ENCODE results near the gene SPAG17. TPM values are rescaled to one million over a fixed set of nuclear protein-coding genes. Genes with fewer than 3 reads are reported as not detected.

SPAG17 gene
- polyA plus RNA-seq (2013, experiment 1 of 2): 0.88 TPM
- 1.3 TPM for polyA plus RNA-seq (2013, experiment 2 of 2)

DNA sequence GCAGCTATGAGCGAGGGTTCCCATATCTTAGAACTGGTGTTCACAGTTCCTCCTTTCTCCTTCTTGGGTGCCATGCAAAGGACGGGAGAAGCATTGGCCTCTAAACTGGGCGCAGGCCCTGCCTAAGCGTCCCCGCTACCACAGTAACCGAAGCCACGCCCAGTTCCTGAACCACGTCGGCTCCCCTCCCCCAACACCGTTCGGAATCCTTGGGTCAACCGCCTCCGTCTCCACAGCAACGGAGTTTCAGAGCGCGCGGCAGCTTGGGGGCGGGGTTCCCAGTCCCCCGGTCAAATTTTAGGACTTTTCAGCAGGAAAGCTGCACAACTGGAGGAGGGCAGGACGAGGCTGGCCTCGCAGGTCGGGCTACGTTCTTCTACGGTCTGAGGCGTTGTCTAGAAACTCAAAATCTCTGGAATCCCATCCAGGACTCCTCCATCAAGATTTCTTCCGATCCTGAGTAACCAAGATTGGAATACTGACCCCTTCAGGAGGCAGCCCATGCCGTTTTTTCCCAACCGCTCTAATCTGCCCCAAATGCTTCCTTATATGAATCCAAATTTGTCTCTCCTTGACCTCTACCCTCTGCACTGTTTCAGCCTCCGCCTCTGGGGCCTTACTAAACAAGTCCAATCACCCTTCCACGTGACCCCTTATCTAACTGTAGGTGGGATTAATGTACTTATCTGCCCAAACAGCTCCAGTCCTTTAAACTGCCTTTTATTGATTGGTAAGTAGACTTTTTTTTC, at the start of gene SPAG17:
Gene SPAG17 (minus strand): TSS at position 145 of the 749 bp plus-strand sequence. CDS start 71 bp downstream, at position 74.
- Histone ChIP-seq H3K27ac (ENCODE audit: low read depth, low read length, severe bottlenecking) (peak within 1 kb of the TSS; percentile 81), H3K4me1 (ENCODE audit: control insufficient read depth, insufficient read depth, low read length, poor library complexity, severe bottlenecking) (peaks cover 7% of the 10 kb centered on the region), H3K9me3 (ENCODE audit: control insufficient read depth, low read length) (no peaks in the 10 kb centered on the region), H3K36me3 (ENCODE audit: control insufficient read depth, insufficient read depth, low read length) (no peaks in the 10 kb centered on the region), H3K4me3 (ENCODE audit: extremely low read depth, insufficient read depth, low read length, poor library complexity, severe bottlenecking) (peak within 1 kb of the TSS; percentile 31)
- 11 to 12% methylated on average over 19 to 22 of the region's 30 CpGs for WGBS, 2 experiments (ENCODE audit: insufficient coverage in 2 of 2)

DNA sequence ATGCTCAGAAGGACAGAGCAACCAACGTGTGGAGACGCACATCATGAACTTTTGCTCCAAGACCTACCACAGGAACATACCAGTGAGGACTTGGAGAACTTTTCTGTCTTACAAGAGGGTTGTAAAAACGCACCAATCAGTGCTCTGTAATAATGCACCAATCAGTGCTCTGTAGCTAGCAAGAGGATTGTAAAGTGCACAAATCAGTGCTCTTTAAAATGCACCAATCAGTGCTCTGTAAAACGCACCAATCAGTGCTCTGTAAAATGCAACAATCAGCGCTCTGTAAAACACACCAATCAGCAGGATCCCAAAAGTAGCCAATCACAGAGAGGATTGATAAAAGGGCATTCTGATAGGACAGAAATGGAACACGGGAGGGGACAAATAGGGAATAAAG, 40.4 kb upstream of the SPAG17 start:
- Histone ChIP-seq H3K4me1 (ENCODE audit: control insufficient read depth, insufficient read depth, low read length, poor library complexity, severe bottlenecking) (no peaks in the 10 kb centered on the region), H3K27ac (ENCODE audit: low read depth, low read length, severe bottlenecking) (no peak overlapping the region), H3K4me3 (ENCODE audit: extremely low read depth, insufficient read depth, low read length, poor library complexity, severe bottlenecking) (no peak overlapping the region), H3K9me3 (ENCODE audit: control insufficient read depth, low read length) (no peaks in the 10 kb centered on the region), H3K36me3 (ENCODE audit: control insufficient read depth, insufficient read depth, low read length) (no peaks in the 10 kb centered on the region)
- 84 to 100% methylated on average over 5 to 6 of the region's 6 CpGs for WGBS, 2 experiments (ENCODE audit: insufficient coverage in 2 of 2)

DNA sequence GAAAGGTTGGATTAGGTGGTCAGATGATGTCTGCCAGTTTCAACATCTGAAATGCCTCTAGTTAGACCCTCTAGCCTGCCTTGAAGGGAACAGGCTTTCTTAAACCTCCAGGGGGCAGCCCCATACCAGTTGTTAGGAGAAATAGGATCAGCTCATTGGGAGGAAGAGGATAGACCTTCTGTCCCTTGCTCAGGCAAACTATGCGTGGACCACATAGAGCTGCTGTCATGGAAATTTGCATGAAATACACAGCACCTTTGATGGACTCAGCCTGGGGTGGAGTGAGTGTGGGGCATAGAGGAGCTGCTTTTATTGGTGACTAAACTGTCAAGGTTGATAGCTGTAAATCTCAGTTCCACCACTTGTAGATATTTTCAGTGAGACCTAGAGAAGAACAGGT, 38.4 kb upstream of the SPAG17 start:
- H3K4me3 ChIP-seq (ENCODE audit: extremely low read depth, insufficient read depth, low read length, poor library complexity, severe bottlenecking): no peak overlapping the region
- no peak overlapping the region for H3K27ac ChIP-seq (ENCODE audit: low read depth, low read length, severe bottlenecking)
- 33 to 100% methylated on average over 1 of the region's 1 CpG for WGBS, 2 experiments (ENCODE audit: insufficient coverage in 2 of 2)
- no peaks in the 10 kb centered on the region for H3K4me1 ChIP-seq (ENCODE audit: control insufficient read depth, insufficient read depth, low read length, poor library complexity, severe bottlenecking)
- no peaks in the 10 kb centered on the region for H3K36me3 ChIP-seq (ENCODE audit: control insufficient read depth, insufficient read depth, low read length)
- H3K9me3 ChIP-seq (ENCODE audit: control insufficient read depth, low read length): no peaks in the 10 kb centered on the region

DNA sequence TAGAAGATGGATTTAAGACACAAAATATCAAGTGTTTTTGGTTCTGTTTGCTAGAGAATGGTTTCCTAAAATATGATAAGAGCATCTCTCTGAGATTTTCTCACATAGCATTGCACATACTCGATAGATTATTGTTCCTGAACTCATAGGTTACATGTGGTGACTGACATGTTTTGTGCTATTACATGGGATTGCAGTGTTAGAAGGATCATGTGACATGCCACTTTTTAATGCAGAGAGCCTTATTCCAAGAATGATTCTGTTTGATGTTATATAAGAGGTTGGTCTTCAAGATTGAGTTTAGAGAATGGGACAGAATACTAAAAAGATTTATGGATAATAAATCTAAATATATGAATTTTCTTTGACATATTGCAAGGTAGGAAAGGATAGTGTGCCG, 34.4 kb upstream of the SPAG17 start:
- Histone ChIP-seq H3K4me3 (ENCODE audit: extremely low read depth, insufficient read depth, low read length, poor library complexity, severe bottlenecking) (no peak overlapping the region), H3K27ac (ENCODE audit: low read depth, low read length, severe bottlenecking) (no peak overlapping the region), H3K9me3 (ENCODE audit: control insufficient read depth, low read length) (no peaks in the 10 kb centered on the region), H3K36me3 (ENCODE audit: control insufficient read depth, insufficient read depth, low read length) (no peaks in the 10 kb centered on the region), H3K4me1 (ENCODE audit: control insufficient read depth, insufficient read depth, low read length, poor library complexity, severe bottlenecking) (no peaks in the 10 kb centered on the region)
- WGBS, 2 experiments (ENCODE audit: insufficient coverage in 2 of 2): 100% methylated on average over 1 of the region's 2 CpGs; no CpG with 5 or more reads in 1 of the 2 experiments

DNA sequence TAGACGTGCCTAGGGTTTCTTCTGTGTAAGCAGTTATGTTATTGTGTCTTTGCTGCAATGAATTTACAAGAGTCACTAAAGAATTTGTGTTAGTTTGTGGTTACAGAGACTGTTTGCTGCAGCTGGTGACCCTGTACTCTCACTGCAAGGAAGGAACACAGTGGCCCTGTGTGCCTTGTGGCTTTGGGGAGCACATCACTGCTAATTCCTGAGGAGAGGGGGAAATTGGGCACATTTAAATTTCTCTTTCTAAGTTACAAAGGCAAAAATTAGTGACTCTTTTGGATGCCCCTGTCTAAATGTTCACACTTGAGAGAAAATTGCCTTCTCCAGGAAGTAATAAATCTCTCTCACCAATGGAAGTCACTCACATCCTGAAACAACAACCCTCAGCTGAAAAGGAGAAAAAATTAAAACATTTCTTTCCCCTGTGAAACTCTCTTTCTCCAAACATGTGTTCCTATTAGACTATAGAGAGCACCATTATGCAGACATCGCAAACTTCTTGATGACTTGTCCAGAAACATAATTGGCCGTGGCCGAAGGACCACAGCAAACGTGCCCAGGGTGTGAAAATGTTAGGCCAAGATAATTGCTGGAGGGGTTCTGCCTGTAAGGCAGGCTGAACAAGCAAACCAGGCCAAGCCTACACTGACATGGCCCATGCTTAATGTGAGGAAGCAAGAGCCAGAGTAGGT, 32.3 kb upstream of the SPAG17 start:
- Histone ChIP-seq H3K27ac (ENCODE audit: low read depth, low read length, severe bottlenecking) (peak overlapping the region; percentile 43), H3K9me3 (ENCODE audit: control insufficient read depth, low read length) (no peaks in the 10 kb centered on the region), H3K4me1 (ENCODE audit: control insufficient read depth, insufficient read depth, low read length, poor library complexity, severe bottlenecking) (no peaks in the 10 kb centered on the region), H3K36me3 (ENCODE audit: control insufficient read depth, insufficient read depth, low read length) (no peaks in the 10 kb centered on the region), H3K4me3 (ENCODE audit: extremely low read depth, insufficient read depth, low read length, poor library complexity, severe bottlenecking) (no peak overlapping the region)
- WGBS, 2 experiments (ENCODE audit: insufficient coverage in 2 of 2): 63 to 75% methylated on average over 3 to 5 of the region's 5 CpGs

DNA sequence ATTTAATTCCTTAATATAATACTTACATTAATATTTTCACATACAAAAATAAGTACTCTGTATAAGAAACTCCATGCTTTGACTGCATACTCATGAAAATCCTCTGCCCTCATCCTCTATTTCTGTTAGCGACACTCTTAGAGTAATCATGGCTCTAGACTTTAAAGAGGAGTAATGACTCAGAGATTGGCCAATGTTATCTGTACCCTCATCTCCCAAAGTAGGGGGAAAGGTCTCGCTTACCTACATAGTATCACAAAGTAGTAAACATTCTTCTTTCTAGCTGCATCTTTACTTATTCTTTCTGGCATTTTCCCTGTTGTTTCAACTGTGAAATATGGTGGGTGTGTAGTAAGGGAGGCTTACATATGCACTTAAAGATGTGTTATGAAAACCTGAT, 29.8 kb upstream of the SPAG17 start:
- 100% methylated on average over 1 of the region's 2 CpGs; no CpG with 5 or more reads in 1 of the 2 experiments for WGBS, 2 experiments (ENCODE audit: insufficient coverage in 2 of 2)
- H3K36me3 ChIP-seq (ENCODE audit: control insufficient read depth, insufficient read depth, low read length): no peaks in the 10 kb centered on the region
- no peaks in the 10 kb centered on the region for H3K4me1 ChIP-seq (ENCODE audit: control insufficient read depth, insufficient read depth, low read length, poor library complexity, severe bottlenecking)
- H3K9me3 ChIP-seq (ENCODE audit: control insufficient read depth, low read length): no peaks in the 10 kb centered on the region
- no peak overlapping the region for H3K27ac ChIP-seq (ENCODE audit: low read depth, low read length, severe bottlenecking)
- H3K4me3 ChIP-seq (ENCODE audit: extremely low read depth, insufficient read depth, low read length, poor library complexity, severe bottlenecking): no peak overlapping the region

DNA sequence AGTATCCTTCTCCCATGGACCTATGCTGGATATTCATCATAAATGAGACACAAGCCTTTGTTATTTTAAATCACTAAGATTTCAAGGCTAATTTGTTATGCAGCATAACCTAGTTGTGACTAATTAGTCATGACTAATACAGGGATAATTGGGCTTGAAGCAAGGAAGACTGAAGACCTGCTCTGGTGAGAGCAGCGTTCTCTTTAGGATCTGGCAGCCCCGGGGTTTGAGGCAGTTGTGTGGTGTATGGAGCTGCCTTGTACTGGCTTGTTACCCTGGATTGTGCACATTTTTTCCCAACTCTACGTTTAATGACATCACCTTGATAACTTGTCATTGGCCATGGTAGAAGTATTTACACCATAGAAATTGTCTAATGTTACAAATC, 25.7 kb upstream of the SPAG17 start:
- no peak overlapping the region for H3K4me3 ChIP-seq (ENCODE audit: extremely low read depth, insufficient read depth, low read length, poor library complexity, severe bottlenecking)
- no peaks in the 10 kb centered on the region for H3K9me3 ChIP-seq (ENCODE audit: control insufficient read depth, low read length)
- no peak overlapping the region for H3K27ac ChIP-seq (ENCODE audit: low read depth, low read length, severe bottlenecking)
- 100% methylated on average over 2 of the region's 3 CpGs; no CpG with 5 or more reads in 1 of the 2 experiments for WGBS, 2 experiments (ENCODE audit: insufficient coverage in 2 of 2)
- H3K36me3 ChIP-seq (ENCODE audit: control insufficient read depth, insufficient read depth, low read length): no peaks in the 10 kb centered on the region
- H3K4me1 ChIP-seq (ENCODE audit: control insufficient read depth, insufficient read depth, low read length, poor library complexity, severe bottlenecking): no peaks in the 10 kb centered on the region

DNA sequence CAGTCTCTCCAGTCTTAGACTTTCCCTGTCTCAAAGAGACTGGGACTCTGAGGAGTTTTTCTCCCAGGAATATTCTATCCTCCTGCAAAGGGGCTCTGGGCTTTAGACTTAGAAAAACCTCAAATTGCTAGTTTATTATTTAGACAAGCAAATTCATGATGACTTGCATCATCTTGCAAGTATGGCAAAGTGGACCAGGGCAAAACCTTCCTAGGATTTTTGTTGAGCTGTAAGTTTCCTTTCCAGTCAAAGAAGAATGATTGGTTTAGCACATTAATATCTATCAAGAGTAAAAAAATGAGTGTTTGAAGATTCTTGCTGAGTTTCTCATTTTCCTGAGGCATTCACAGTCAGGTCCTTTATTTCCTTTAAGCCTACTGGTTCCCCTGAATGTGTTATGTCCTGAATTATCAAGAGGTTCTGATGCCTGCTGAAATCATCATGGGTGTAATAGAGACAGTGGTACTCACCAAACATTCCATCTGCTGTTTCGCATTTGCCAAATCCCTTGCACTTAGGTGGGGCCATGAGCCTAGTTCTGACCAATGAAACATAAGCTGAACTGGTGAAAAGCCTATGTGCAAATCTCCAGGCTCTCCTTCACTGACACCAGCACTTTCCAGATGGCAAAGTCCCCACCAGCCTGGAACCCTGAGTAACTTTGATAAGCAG, 25.2 kb upstream of the SPAG17 start:
- WGBS, 2 experiments (ENCODE audit: insufficient coverage in 2 of 2): 100% methylated on average over 1 of the region's 1 CpG

DNA sequence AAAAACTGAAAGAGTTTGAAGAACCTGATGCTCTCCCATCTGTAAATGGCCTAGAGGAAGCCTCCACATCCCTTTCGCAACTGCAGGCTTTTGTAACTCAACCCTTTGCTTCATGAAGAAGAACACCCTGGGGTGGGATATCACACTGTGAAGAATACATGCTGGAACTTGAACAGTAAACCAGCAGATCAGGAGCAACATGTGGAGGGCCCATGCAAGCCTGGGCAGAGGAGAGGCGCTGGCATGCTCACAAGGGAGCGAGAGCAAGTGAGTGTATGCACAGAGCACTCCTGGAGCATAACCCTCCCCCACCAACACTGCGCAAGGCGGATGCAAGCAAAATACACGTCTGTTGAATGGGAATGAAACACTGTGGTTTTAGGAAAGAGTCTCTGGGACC, 24.6 kb upstream of the SPAG17 start:
- H3K4me1 ChIP-seq (ENCODE audit: control insufficient read depth, insufficient read depth, low read length, poor library complexity, severe bottlenecking): no peaks in the 10 kb centered on the region
- WGBS, 2 experiments (ENCODE audit: insufficient coverage in 2 of 2): 50 to 83% methylated on average over 2 of the region's 6 CpGs

More for the DNA sequence above, 25.2 kb upstream of the SPAG17 start:
- no peaks in the 10 kb centered on the region for H3K9me3 ChIP-seq (ENCODE audit: control insufficient read depth, low read length)
- H3K4me3 ChIP-seq (ENCODE audit: extremely low read depth, insufficient read depth, low read length, poor library complexity, severe bottlenecking): no peak overlapping the region
- no peak overlapping the region for H3K27ac ChIP-seq (ENCODE audit: low read depth, low read length, severe bottlenecking)
- H3K4me1 ChIP-seq (ENCODE audit: control insufficient read depth, insufficient read depth, low read length, poor library complexity, severe bottlenecking): no peaks in the 10 kb centered on the region
- no peaks in the 10 kb centered on the region for H3K36me3 ChIP-seq (ENCODE audit: control insufficient read depth, insufficient read depth, low read length)

DNA sequence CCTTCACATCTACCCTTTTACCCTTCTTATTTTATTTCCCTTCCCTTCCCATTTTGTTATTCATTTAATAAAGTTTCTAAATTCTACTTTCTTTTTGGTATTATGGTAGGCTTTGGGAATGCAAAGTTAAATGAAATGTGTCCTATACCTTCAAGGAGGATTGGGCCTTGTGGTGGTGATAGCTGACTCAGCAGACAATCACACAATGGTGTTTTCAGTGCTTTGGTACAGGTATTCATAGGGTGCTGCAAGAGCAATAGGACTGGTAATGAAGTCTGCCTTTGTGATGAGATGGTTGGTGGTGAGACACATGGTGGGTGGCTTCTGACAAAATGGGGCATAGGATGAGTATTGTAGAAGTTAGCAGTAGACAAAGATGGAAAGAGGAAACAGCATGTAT, 21.9 kb upstream of the SPAG17 start:
- H3K9me3 ChIP-seq (ENCODE audit: control insufficient read depth, low read length): no peaks in the 10 kb centered on the region
- H3K27ac ChIP-seq (ENCODE audit: low read depth, low read length, severe bottlenecking): no peak overlapping the region
- no peaks in the 10 kb centered on the region for H3K4me1 ChIP-seq (ENCODE audit: control insufficient read depth, insufficient read depth, low read length, poor library complexity, severe bottlenecking)
- no peak overlapping the region for H3K4me3 ChIP-seq (ENCODE audit: extremely low read depth, insufficient read depth, low read length, poor library complexity, severe bottlenecking)
- H3K36me3 ChIP-seq (ENCODE audit: control insufficient read depth, insufficient read depth, low read length): no peaks in the 10 kb centered on the region

More for the DNA sequence above, 24.6 kb upstream of the SPAG17 start:
- no peak overlapping the region for H3K27ac ChIP-seq (ENCODE audit: low read depth, low read length, severe bottlenecking)
- no peaks in the 10 kb centered on the region for H3K9me3 ChIP-seq (ENCODE audit: control insufficient read depth, low read length)
- no peak overlapping the region for H3K4me3 ChIP-seq (ENCODE audit: extremely low read depth, insufficient read depth, low read length, poor library complexity, severe bottlenecking)
- no peaks in the 10 kb centered on the region for H3K36me3 ChIP-seq (ENCODE audit: control insufficient read depth, insufficient read depth, low read length)

All from mesodermal cell (in vitro differentiated cells).